Lower leg skin (tissue), 4 donors: Measurements from ENCODE around the gene DAB2IP. TPM values are rescaled to one million over a fixed set of nuclear protein-coding genes. Genes with fewer than 3 reads are reported as not detected.

Experiments
- DNase-seq, 2 donors: peaks; one replicate each; pipeline ENCODE4 v3.0.0-alpha.2; 2019; ENCODE audit warnings: low spot score in 2 of 2
- H3K4me3 ChIP-seq: fragments of 200-600 bp; sonication (generic); 2 replicates; pipeline ENCODE4 v1.5.1; 2017; ENCODE audit warnings: mild to moderate bottlenecking, low read depth; ENCODE audit not compliant: poor library complexity, severe bottlenecking
- CTCF ChIP-seq, 3 donors: fragments of 450-650 bp; IDR thresholded peaks; one replicate each; pipeline ENCODE4 v1.5.1; 2016; ENCODE audit warnings: antibody characterized with exemption in 3 of 3, mild to moderate bottlenecking in 3 of 3, moderate library complexity in 2 of 3
- POLR2A ChIP-seq, 2 donors: fragments of 450-650 bp; IDR thresholded peaks; one replicate each; pipeline ENCODE4 v1.6.1; 2016 to 2017; ENCODE audit warnings: antibody characterized with exemption in 2 of 2, mild to moderate bottlenecking in 1 of 2, moderate library complexity in 1 of 2
- WGBS, 2 donors: methylation state at CpG; one replicate each; pipeline ENCODE4 v1.1.5; 2018; 5-methylcytosine and 5-hydroxymethylcytosine counted together
- intact Hi-C: fragments of 100-400 bp; cut with DNase I; formaldehyde crosslinking; loops from one replicate; pipeline ENCODE4 v1.15.0; 2023; ENCODE audit warnings: low total_unique reads
- total RNA-seq, 4 donors: library from RNA; depleted of rRNA; stranded (reverse); fragments of >200 nt; gene quantifications; one replicate each; pipeline ENCODE4 v1.1.0, GENCODE V29; 2016

Gene DAB2IP
- total RNA-seq, 4 donors from 2014 or later = 42.5 to 68.0 (median 57.0) TPM

GRCh38 chr9:121744002-121744686, 92.7 kb downstream of the DAB2IP start:
- DNase-seq = peak in 1 of 2 donors; percentile 71
- intact Hi-C loops = no loop called here
- H3K4me3 ChIP-seq = no peak overlapping the region
- WGBS, 2 donors = 25% methylated on average over 11 of the region's 11 CpGs
- no peak for TF ChIP-seq POLR2A (IDR thresholded peaks at IDR 0.05)
- no peak for TF ChIP-seq CTCF (IDR thresholded peaks at IDR 0.05)

GRCh38 chr9:121744687-121745395, 93.4 kb downstream of the DAB2IP start:
- TF ChIP-seq CTCF (IDR thresholded peaks at IDR 0.05) (no peak), POLR2A (IDR thresholded peaks at IDR 0.05) (no peak)
- 33 to 40% methylated on average over 11 of the region's 11 CpGs for WGBS, 2 donors
- no peak for DNase-seq
- intact Hi-C loops = no loop called here
- H3K4me3 ChIP-seq = no peak overlapping the region

GRCh38 chr9:121745396-121745695, 93.9 kb downstream of the DAB2IP start:
- WGBS, 2 donors = 90 to 93% methylated on average over 3 to 4 of the region's 4 CpGs
- intact Hi-C loops = no loop called here
- no peak for DNase-seq
- no peak overlapping the region for H3K4me3 ChIP-seq
- no peak for TF ChIP-seq POLR2A (IDR thresholded peaks at IDR 0.05)
- TF ChIP-seq CTCF (IDR thresholded peaks at IDR 0.05) = no peak

- DNase-seq = no peak
- WGBS, 2 donors = 87 to 90% methylated on average over 5 of the region's 5 CpGs
- intact Hi-C loops = no loop called here
- TF ChIP-seq CTCF (IDR thresholded peaks at IDR 0.05) (no peak), POLR2A (IDR thresholded peaks at IDR 0.05) (no peak)
- H3K4me3 ChIP-seq = no peak overlapping the region
Measured at GRCh38 chr9:121746411-121746810, 95.0 kb downstream of the DAB2IP start.

- H3K4me3 ChIP-seq = no peak overlapping the region
- TF ChIP-seq CTCF (IDR thresholded peaks at IDR 0.05) (no peak), POLR2A (IDR thresholded peaks at IDR 0.05) (no peak)
- WGBS, 2 donors = 47 to 59% methylated on average over 1 of the region's 1 CpG
- DNase-seq = no peak
- intact Hi-C loops = no loop called here
Measured at GRCh38 chr9:121746866-121747265, 95.4 kb downstream of the DAB2IP start.
